CD4-positive, alpha-beta T cell treated with Interleukin-10 for 1 hour (primary cell): ENCODE data around the gene OR1A2.
"Not testable (repeated sequence)": the region's sequence is repeated elsewhere in the genome, so short reads cannot be mapped to it uniquely, and the experiment has no call there.

Experiments
- DNase-seq: peaks from one replicate; pipeline ENCODE4 v3.0.0-alpha.2; 2020

OR1A2 gene, protein sequence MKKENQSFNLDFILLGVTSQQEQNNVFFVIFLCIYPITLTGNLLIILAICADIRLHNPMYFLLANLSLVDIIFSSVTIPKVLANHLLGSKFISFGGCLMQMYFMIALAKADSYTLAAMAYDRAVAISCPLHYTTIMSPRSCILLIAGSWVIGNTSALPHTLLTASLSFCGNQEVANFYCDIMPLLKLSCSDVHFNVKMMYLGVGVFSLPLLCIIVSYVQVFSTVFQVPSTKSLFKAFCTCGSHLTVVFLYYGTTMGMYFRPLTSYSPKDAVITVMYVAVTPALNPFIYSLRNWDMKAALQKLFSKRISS

DNA sequence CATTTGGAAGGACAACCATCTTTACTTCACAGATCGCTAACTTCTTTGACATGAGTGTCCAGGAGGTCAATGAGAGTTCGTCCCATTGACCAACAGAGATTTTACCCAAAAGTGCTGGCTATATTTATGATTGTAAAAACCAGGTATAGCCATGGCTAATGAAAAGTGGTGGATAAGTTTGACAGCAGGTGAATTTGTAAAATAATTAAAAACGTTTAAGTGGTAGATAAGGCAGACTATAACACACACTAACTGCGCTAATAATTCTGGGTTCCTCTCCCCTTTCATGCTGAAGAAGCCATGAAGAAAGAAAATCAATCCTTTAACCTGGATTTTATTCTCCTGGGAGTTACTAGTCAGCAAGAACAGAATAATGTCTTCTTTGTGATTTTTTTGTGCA, at the start of gene OR1A2:
Gene OR1A2, plus strand, starts transcription at position 301 of the 400 bp plus-strand sequence. Its CDS starts 0 bp downstream, at position 301.
- DNase-seq = no peak

DNA sequence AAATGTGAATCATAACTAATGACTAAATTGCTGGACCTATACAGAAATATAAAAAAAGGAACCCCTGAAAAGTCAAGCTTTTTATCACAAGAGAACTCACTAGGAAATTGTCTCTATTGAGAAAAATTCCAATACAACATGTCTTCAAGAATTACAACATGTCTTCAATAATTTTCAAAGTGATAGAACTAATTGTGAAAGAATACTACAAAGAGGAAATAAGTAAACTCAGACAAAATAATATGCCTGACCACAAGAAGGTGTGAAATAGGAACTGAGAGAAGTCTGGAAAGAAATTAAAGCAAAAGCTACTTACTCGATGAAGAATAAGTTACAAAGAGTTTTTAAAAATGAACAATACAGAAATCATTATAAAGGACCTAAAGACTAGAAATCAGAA, 40.1 kb upstream of the OR1A2 start:
- DNase-seq = no peak

DNA sequence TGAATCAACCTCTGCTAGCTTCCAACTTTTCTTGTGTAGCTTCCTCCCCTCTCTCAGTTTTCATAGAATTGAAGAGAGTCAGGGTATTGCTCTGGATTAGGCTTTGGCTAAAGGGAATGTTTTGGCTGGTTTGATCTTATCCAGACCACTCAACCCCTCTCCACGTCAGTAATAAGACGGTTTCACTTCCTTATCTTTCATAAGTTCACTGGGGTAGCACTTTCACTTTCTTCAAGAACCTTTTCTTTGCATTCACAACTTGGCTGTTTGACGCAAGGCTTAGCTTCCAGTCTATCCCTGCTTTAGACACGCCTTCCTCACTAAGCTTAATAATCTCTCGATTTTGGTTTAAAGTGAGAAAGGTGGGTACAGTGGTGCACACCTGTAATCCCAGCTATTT, 29.7 kb upstream of the OR1A2 start:
- DNase-seq = no peak

DNA sequence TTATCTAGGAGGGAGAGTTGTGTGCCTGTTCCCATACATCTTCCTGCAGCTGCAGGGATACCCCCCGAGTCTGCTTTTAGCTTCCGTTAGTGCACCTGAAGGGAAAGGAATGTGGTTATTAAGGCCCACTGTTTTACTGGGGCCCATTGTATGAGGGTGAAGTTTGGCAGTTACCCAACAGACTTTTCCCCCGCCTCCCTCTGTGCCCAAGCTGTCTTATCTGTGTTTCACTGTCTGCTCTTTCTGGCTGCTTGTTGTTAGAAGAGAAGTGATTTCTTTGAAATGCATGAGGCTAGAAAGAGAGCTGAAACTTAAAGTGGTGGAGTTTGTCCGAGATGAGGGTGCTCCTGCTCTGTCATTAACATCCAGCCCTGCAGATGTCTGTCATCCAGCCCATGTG, 7.4 kb upstream of the OR1A2 start:
- no peak for DNase-seq

DNA sequence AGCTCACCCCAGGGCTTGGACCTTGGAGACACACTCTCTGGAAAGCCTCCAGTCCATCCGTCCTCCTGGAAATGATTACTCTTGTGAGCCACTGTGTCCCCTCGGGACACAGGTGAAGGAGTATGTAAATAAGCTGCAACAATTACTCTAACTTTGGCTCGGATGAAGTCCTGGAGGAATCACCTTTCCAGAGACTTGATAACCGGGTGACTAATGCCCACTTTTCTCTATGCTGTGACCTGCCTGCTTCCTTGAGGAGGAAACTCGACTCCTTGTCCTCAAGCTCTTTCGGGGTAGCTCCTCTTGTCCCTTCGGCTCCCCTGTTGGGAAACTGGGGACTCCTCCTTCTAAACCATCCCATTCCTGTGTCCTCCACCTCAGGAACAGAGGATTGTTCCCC, 10.0 kb downstream of the OR1A2 start, which contains the start of gene OR1A1:
Gene OR1A1, plus strand, starts transcription at position 301 of the 400 bp plus-strand sequence. CDS start 7,954 bp downstream, outside the sequence.
- DNase-seq = no peak

DNA sequence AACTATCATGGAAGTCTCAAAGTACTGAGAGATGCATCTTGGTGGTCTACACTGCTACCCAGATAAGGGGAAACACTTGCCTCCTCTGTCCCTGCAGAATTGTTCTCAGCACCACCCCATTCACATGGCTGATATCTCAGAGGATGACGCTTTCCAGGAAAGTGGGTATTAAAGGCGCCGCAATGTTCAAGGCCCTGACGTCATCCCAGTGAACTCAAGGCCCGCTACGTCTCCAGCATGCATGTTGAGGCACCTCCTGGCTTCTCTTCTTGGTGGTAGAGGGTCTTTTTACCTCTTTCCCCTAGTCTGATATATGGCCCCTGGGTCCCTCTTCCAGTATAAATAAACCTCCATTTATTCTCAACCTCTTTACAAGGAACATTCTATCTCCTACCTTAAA, 11.2 kb downstream of the OR1A2 start:
- DNase-seq = no peak

DNA sequence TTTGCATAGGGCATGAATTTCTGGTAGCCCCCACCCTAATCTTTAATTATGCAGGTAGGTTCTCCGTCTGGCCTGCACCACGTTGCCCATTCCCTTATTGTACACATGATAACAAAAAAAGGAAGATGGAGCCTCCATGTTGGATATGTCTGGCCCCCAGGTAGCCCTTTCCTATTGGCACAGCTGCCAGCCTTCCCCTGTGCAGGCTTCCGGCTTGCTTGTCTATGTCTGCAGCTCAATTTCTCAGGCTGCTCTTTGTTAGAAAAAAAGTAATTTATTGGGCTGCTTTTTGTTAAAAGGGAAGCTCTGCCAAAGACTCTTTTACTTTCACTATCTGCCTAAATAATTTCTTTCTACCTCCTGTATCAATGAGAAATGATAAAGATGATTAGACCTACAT, 15.7 kb downstream of the OR1A2 start:
- no peak for DNase-seq

DNA sequence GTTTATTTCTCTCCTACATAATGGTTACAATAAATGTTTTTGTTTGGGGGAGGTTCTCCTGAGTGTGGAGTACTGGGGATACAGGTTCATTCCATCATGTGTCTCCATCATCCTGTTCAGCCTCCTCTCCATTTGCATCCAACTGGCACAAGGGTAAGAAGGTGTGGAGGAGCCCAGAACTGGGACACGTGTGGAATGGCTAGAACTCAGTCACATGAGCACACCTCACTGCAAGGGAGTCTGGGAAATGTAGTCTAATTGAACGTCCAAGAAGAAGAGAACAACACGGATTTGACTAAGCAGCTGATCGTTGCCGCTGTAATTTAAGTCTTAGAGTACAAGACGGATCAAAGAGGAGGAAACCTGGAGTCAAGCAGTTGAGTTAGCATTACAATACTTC, 16.3 kb downstream of the OR1A2 start:
- DNase-seq = no peak

DNA sequence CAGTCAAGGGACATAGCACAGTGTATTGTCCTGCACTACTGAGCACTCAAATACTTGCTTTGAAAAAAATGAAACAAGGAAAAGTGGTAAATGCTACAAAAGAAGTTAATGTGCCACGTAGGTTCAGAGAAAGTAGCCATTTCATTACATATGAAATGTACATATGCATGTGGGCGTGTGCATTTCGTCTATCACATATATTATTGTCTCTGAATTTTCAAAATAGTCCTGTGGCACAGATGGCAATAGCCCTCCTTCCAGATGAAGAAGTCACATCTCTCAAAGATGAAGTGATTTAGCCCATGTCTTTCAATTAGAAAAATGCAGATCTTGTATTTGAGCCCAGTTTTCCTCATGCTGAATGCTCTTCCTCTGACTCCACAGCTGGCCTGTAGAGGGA, 22.7 kb downstream of the OR1A2 start:
- DNase-seq = not testable (repeated sequence)

DNA sequence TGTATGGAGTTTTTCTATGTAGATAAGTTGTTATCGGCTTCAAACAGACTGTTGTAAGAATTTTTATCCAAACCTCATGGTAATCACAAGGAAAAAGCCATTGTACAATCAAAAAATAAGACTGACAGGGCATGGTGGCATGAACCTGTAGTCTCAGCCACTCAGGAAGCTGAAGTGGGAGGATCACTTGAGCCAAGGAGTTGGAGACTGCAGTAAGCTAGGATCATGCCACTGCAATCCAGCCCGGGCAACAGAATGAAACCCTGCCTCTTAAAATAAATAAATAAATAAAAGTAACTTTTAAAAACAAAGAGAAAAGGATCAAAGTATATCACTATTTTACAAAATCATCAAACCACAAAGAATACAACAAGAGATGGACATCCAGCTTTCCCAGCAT, 24.5 kb downstream of the OR1A2 start:
- no peak for DNase-seq

DNA sequence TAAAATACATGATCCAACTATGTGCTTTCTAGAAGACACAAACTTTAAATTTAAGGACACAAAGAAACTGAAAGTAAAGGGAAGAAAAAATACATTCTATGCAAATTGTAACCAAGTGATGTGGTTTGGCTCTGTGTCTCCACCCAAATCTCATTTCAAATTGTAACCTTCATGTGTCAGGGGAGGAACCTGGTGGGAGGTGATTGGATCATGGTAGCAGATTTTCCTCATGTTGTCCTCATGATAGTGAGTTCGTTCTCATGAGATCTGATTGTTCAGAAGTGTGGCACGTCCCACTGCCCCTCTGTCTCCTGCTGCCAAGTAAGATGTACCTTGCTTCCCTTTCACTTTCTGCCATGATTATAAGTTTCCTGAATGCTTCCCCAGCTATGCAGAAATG, 25.2 kb downstream of the OR1A2 start:
- peak; percentile 1 for DNase-seq

DNA sequence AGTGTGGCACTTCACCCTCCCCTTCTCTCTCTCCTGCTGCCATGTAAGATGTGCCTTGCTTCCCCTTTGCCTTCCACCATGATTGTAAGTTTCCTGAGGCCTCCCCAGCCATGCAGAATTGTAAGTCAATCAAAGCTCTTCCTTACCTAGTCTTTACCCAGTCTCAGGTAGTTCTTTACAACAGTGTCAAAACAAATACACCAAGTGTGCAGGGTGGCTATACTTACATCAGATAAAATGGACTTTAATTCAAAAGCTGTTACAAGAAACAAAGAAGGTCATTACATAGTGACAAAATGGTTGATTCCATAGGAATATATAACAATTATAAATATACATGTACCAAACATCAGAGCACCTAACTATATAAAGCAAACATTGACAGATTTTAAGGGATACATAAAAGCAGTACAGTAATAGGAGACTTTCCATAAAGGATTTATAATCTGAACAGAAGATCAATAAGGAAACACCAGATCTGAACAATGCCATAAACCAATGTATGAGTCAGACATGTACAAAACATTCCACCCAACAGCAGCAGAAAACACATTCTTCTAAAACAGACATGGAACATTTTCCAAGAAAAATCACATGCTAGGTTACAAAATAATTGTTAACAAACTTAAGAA, 27.5 kb downstream of the OR1A2 start:
- not testable (repeated sequence) for DNase-seq

DNA sequence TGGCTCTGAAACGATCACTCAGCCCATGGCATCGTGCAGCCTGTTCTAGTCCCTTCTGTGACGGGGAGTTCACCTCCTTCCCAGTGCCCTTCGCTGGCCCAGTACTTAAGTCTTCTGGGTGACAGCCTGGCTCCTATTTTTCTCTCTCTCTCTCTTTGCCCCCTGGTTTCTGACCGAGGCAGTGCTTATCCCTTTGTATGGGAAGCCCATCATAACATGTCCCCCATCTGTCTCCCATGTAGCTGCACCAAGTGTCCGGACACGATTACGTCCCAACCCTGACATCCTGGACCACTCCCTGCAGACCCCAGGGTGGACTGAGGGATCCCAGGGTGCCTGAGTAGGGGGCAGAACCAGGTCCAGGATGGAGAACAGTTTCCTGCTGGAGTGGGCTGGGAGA, 35.0 kb downstream of the OR1A2 start:
- not testable (repeated sequence) for DNase-seq

DNA sequence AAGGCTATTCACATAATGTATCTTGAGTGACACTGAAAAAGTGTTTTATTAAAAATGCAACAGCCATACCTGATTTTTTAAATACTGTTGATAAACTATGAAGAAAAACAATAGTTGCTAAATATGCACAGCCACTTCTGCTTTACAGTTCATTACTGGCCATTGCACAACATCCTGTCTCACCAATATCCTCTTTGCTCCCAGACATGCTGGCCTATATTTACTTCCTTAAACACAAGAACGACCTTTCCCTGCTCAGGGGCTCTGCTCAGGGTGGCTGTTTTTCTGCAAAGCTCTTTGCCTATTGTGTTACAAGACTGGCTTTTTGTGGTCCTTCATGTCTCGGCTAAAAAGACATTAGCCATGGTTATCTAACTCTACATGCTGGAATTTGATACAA, 41.4 kb downstream of the OR1A2 start:
- DNase-seq = peak; percentile 8

DNA sequence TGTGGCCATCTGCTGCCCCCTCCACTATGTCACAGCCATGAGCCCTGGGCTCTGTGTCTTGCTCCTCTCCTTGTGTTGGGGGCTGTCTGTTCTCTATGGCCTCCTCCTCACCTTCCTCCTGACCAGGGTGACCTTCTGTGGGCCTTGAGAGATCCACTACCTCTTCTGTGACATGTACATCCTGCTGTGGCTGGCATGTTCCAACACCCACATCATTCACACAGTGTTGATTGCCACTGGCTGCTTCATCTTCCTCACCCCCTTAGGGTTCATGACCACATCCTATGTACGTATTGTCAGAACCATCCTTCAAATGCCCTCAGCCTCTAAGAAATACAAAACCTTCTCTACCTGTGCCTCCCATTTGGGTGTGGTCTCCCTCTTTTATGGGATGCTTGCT, 43.7 kb downstream of the OR1A2 start:
- not testable (repeated sequence) for DNase-seq

DNA sequence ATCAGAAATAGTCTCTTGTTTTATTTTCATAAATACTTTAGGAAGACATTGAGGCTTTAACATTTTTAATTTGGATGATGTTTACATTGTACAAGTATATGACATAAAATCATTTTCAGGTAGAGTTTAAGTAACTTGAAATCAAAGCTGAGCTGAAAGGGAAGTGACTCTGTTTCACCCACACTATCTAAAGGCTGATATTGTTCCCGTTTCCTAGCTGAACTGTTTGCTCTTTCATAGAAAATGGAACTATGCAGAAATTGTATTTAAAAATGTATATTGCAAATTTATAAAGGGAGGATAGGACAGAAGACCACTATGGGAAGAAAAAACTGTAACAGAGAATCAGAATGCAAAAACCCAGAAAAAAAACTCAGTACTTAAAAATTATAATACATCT, 47.5 kb downstream of the OR1A2 start:
- DNase-seq = not testable (repeated sequence)
